Hepatic stellate cell (primary cell): ENCODE data around the gene PCDHGA1.
A peak's percentile ranks its signal among the peaks of the same experiment; 100 is the strongest.
"Not testable (repeated sequence)": the region's sequence is repeated elsewhere in the genome, so short reads cannot be mapped to it uniquely, and the experiment has no call there.

Experiments used
- DNase-seq: peaks from one replicate; pipeline ENCODE4 v3.0.0; 2011; ENCODE audit warnings: low spot score

PCDHGA1 gene

GRCh38 chr5:141349917-141350619 lies 19.8 kb downstream of the PCDHGA1 start, which contains the start of gene PCDHGB1:
Gene PCDHGB1 (plus strand): TSS chr5:141350099. CDS start chr5:141350261, 162 bp downstream.
- DNase-seq: peak; percentile 46

- DNase-seq: no peak
Observed at GRCh38 chr5:141351591-141351990, 21.3 kb downstream of the PCDHGA1 start.

- DNase-seq: no peak
Observed at GRCh38 chr5:141354900-141355469, 24.7 kb downstream of the PCDHGA1 start, which contains the start of gene PCDHGA4. Gene PCDHGA4 (plus strand): TSS chr5:141355021. CDS start chr5:141355108, 87 bp downstream.

- DNase-seq: no peak
Observed at GRCh38 chr5:141355641-141356040, 25.3 kb downstream of the PCDHGA1 start.

- DNase-seq: no peak
Observed at GRCh38 chr5:141356133-141356532, 25.8 kb downstream of the PCDHGA1 start.

GRCh38 chr5:141356950-141357349 lies 26.6 kb downstream of the PCDHGA1 start:
- DNase-seq: no peak

- peak; percentile 66 for DNase-seq
Observed at GRCh38 chr5:141359790-141360426, 29.6 kb downstream of the PCDHGA1 start, which contains the start of gene PCDHGB2. Gene PCDHGB2 (plus strand): TSS chr5:141359994. CDS start chr5:141360136, 142 bp downstream.

GRCh38 chr5:141360685-141361084 lies 30.4 kb downstream of the PCDHGA1 start:
- no peak for DNase-seq

- no peak for DNase-seq
Observed at GRCh38 chr5:141362719-141363118, 32.4 kb downstream of the PCDHGA1 start.

- no peak for DNase-seq
Observed at GRCh38 chr5:141363952-141364660, 33.8 kb downstream of the PCDHGA1 start, which contains the start of gene PCDHGA5. Gene PCDHGA5 (plus strand): TSS chr5:141364162. CDS start chr5:141364331, 169 bp downstream.

GRCh38 chr5:141366016-141366896 lies 35.9 kb downstream of the PCDHGA1 start:
- DNase-seq: no peak

- peak; percentile 82 for DNase-seq
Observed at GRCh38 chr5:141369994-141370848, 39.9 kb downstream of the PCDHGA1 start, which contains the start of gene PCDHGB3. Gene PCDHGB3 (plus strand): TSS chr5:141370242. CDS start chr5:141370395, 153 bp downstream.

GRCh38 chr5:141371572-141372475 lies 41.5 kb downstream of the PCDHGA1 start:
- no peak for DNase-seq

- no peak for DNase-seq
Observed at GRCh38 chr5:141373673-141374317, 43.5 kb downstream of the PCDHGA1 start, which contains the start of gene PCDHGA6. Gene PCDHGA6 (plus strand): TSS chr5:141373891. CDS start chr5:141374084, 193 bp downstream.

GRCh38 chr5:141374627-141375026 lies 44.3 kb downstream of the PCDHGA1 start:
- DNase-seq: no peak

GRCh38 chr5:141375444-141376155 lies 45.3 kb downstream of the PCDHGA1 start:
- DNase-seq: not testable (repeated sequence)

- DNase-seq: peak; percentile 65
Observed at GRCh38 chr5:141382469-141383294, 52.4 kb downstream of the PCDHGA1 start, which contains the start of gene PCDHGA7. Gene PCDHGA7 (plus strand): TSS chr5:141382742. CDS start chr5:141382900, 158 bp downstream.
